ENCODE results near the gene CCNG2.

Gene CCNG2

GRCh38 chr4:77149789-77150188, 7.2 kb upstream of the CCNG2 start:
- no peak for DNase-seq (ENCODE audit: low spot score)
- no peak for TF ChIP-seq CTCF (IDR thresholded peaks at IDR 0.05; ENCODE audit: extremely low read depth, missing control alignments)

- no peak for DNase-seq (ENCODE audit: low spot score)
- TF ChIP-seq CTCF (IDR thresholded peaks at IDR 0.05; ENCODE audit: extremely low read depth, missing control alignments) = no peak
Observed at GRCh38 chr4:77151241-77151640, 5.8 kb upstream of the CCNG2 start.

- TF ChIP-seq CTCF (IDR thresholded peaks at IDR 0.05; ENCODE audit: extremely low read depth, missing control alignments) = no peak
- DNase-seq (ENCODE audit: low spot score) = no peak
Observed at GRCh38 chr4:77152421-77152820, 4.6 kb upstream of the CCNG2 start.

GRCh38 chr4:77153006-77153405, 4.0 kb upstream of the CCNG2 start:
- no peak for DNase-seq (ENCODE audit: low spot score)
- no peak for TF ChIP-seq CTCF (IDR thresholded peaks at IDR 0.05; ENCODE audit: extremely low read depth, missing control alignments)

GRCh38 chr4:77154065-77154464, 2.9 kb upstream of the CCNG2 start:
- no peak for TF ChIP-seq CTCF (IDR thresholded peaks at IDR 0.05; ENCODE audit: extremely low read depth, missing control alignments)
- DNase-seq (ENCODE audit: low spot score) = no peak

GRCh38 chr4:77154761-77155499, 2.1 kb upstream of the CCNG2 start:
- no peak for TF ChIP-seq CTCF (IDR thresholded peaks at IDR 0.05; ENCODE audit: extremely low read depth, missing control alignments)
- no peak for DNase-seq (ENCODE audit: low spot score)

- TF ChIP-seq CTCF (IDR thresholded peaks at IDR 0.05; ENCODE audit: extremely low read depth, missing control alignments) = no peak
- no peak for DNase-seq (ENCODE audit: low spot score)
Observed at GRCh38 chr4:77155631-77156452, 1.2 kb upstream of the CCNG2 start.

Data from GM20000 (cell line).